Astrocyte (in vitro differentiated cells and primary cell): ENCODE results near the gene PNPLA7. TPM values are rescaled to one million over a fixed set of nuclear protein-coding genes. Genes with fewer than 3 reads are reported as not detected.
"Not testable (repeated sequence)": the region's sequence is repeated elsewhere in the genome, so short reads cannot be mapped to it uniquely, and the experiment has no call there.

Experiments used
- DNase-seq: peaks from one replicate; pipeline ENCODE4 v3.0.0-alpha.2; 2010; ENCODE audit warnings: low read depth
- FAIRE-seq: peaks from 2 replicates; lab custom pipeline; 2011; peaks lifted over from hg19 to GRCh38; lab: Jason Lieb, UNC
- H2AFZ ChIP-seq: 2 replicates; pipeline ENCODE4 v1.6.0; 2012; ENCODE audit warnings: low read depth, low read length, inconsistent platforms
- H3K27ac ChIP-seq: 2 replicates; pipeline ENCODE4 v1.5.1; 2011; ENCODE audit warnings: low read depth, low read length, inconsistent platforms
- H3K27me3 ChIP-seq: 2 replicates; pipeline ENCODE4 v1.6.0; 2011; ENCODE audit warnings: low read length, inconsistent platforms; ENCODE audit not compliant: insufficient read depth
- H3K36me3 ChIP-seq: 2 replicates; pipeline ENCODE4 v1.5.1; 2011; ENCODE audit warnings: low read length, inconsistent platforms; ENCODE audit not compliant: insufficient read depth
- H3K4me1 ChIP-seq: 2 replicates; pipeline ENCODE4 v1.5.1; 2011; ENCODE audit warnings: low read length, inconsistent platforms; ENCODE audit not compliant: insufficient read depth
- H3K4me2 ChIP-seq: 2 replicates; pipeline ENCODE4 v1.6.0; 2012; ENCODE audit warnings: low read length, inconsistent platforms
- H3K4me3 ChIP-seq: 2 replicates; pipeline ENCODE4 v1.5.1; 2011; ENCODE audit warnings: low read depth, mild to moderate bottlenecking, low read length, inconsistent platforms; ENCODE audit not compliant: insufficient read depth
- H3K79me2 ChIP-seq: 2 replicates; pipeline ENCODE4 v1.6.0; 2012; ENCODE audit warnings: mild to moderate bottlenecking, low read length, inconsistent platforms; ENCODE audit not compliant: insufficient read depth
- H3K9ac ChIP-seq: 2 replicates; pipeline ENCODE4 v1.6.0; 2012; ENCODE audit warnings: mild to moderate bottlenecking, low read length, inconsistent platforms
- H3K9me3 ChIP-seq: 2 replicates; pipeline ENCODE4 v1.5.1; 2012; ENCODE audit warnings: low read depth, mild to moderate bottlenecking, low read length, inconsistent platforms; ENCODE audit not compliant: insufficient read depth
- H4K20me1 ChIP-seq: 2 replicates; pipeline ENCODE4 v1.6.0; 2012; ENCODE audit warnings: low read length, inconsistent platforms; ENCODE audit not compliant: insufficient read depth
- H3K27ac Mint-ChIP-seq: one replicate; pipeline ENCODE4 v1.8.0; 2021; ENCODE audit warnings: mild to moderate bottlenecking, mixed read lengths; ENCODE audit not compliant: unreplicated experiment
- H3K27me3 Mint-ChIP-seq: one replicate; pipeline ENCODE4 v1.8.0; 2021; ENCODE audit warnings: low read depth, mixed read lengths; ENCODE audit not compliant: unreplicated experiment
- H3K36me3 Mint-ChIP-seq: one replicate; pipeline ENCODE4 v1.8.0; 2021; ENCODE audit warnings: low read depth, mixed read lengths; ENCODE audit not compliant: unreplicated experiment
- H3K4me1 Mint-ChIP-seq: one replicate; pipeline ENCODE4 v1.8.0; 2021; ENCODE audit warnings: low read depth, mixed read lengths; ENCODE audit not compliant: unreplicated experiment
- H3K4me3 Mint-ChIP-seq: one replicate; pipeline ENCODE4 v1.8.0; 2021; ENCODE audit warnings: mild to moderate bottlenecking, moderate library complexity, mixed read lengths; ENCODE audit not compliant: unreplicated experiment
- H3K9me3 Mint-ChIP-seq: one replicate; pipeline ENCODE4 v1.8.0; 2021; ENCODE audit warnings: mild to moderate bottlenecking, mixed read lengths; ENCODE audit not compliant: unreplicated experiment
- microRNA-seq: library from miRNA; unstranded; fragments of <30 nt; microRNA quantifications from one replicate; pipeline ENCODE4 v1.2.0, GENCODE V29; 2020
- total RNA-seq: library from RNA; stranded (reverse); gene quantifications from 2 replicates; pipeline ENCODE4 v1.2.1, GENCODE V29; 2021

PNPLA7 gene
- total RNA-seq, 1 donor from 2014 or later: 2.6 TPM

DNA sequence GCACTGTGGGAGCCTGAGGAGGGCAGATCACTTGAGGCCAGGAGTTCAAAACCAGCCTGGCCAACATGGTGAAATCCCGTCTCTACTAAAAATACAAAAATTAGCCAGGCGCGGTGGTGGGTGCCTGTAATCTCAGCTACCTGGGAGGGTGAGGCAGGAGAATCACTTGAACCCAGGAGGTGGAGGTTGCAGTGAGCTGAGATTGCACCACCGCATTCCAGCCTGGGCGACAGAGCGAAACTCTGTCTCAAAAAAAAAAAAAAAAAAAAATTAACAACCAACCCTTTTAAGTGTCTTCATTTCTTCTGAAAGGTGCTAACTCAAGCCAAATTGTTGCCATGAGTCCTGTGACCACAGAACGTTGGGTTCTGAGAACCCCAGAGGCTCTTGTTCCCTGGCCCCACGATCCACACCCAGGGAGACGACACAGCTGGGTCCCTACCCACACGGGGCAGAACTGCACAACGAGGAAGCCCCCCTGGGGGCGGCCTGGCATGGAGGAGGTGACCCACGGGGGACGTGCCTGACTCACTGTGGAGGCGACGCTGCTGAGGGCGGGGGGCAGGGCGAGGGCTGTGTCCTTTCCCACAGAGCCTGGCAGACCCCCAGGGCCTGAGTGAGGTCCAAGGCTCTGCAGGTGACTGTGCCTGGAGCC is 139.8 kb downstream of the PNPLA7 start:
- not testable (repeated sequence) for H3K27ac Mint-ChIP-seq, H2AFZ ChIP-seq, H3K4me3 Mint-ChIP-seq, H3K27ac ChIP-seq, FAIRE-seq, H3K4me3 ChIP-seq, H3K27me3 Mint-ChIP-seq, H3K79me2 ChIP-seq, H3K9me3 Mint-ChIP-seq, DNase-seq, H3K36me3 ChIP-seq, H3K36me3 Mint-ChIP-seq, H3K9me3 ChIP-seq, H3K9ac ChIP-seq, H3K27me3 ChIP-seq
- Histone ChIP-seq H3K4me1 (peaks cover 32% of the 10 kb centered on the region), H4K20me1 (peaks cover 20% of the 10 kb centered on the region), H3K4me2 (peak overlapping the region; percentile 76)
- peaks cover 12% of the 10 kb centered on the region for H3K4me1 Mint-ChIP-seq

Small RNA genes within 50 kb of the gene (microRNA-seq; reads per million reads assigned to microRNA genes)
- 11.8 reads per million, percentile 39 among the genes with 10 or more reads in this experiment for gene MIR7114

Other genes starting within 250 kb of the PNPLA7 start
- gene NRARP, start 248.1 kb downstream of the PNPLA7 start, total RNA-seq: 6.9 and 7.3 TPM in 2 replicates
- 8.5 and 9.4 TPM in 2 replicates for gene EXD3, start 127.2 kb downstream of the PNPLA7 start, total RNA-seq
- 0.50 and 0.84 TPM in 2 replicates for gene NOXA1, start 127.0 kb downstream of the PNPLA7 start, total RNA-seq
- 0.11 TPM in 1 of 2 replicates, not detected in the other for gene ENTPD8, start 109.0 kb downstream of the PNPLA7 start, total RNA-seq
- gene NSMF, start 91.1 kb downstream of the PNPLA7 start, total RNA-seq: 48.8 and 50.5 TPM in 2 replicates
- gene MRPL41, start 1.5 kb upstream of the PNPLA7 start, total RNA-seq: 58.6 and 62.9 TPM in 2 replicates
- gene DPH7, start 28.5 kb upstream of the PNPLA7 start, total RNA-seq: 34.4 and 35.4 TPM in 2 replicates
- gene ZMYND19, start 40.1 kb upstream of the PNPLA7 start, total RNA-seq: 31.1 and 34.0 TPM in 2 replicates
- 13.9 and 14.2 TPM in 2 replicates for gene ARRDC1, start 55.3 kb upstream of the PNPLA7 start, total RNA-seq
- gene EHMT1, start 68.6 kb upstream of the PNPLA7 start, total RNA-seq: 56.4 and 64.5 TPM in 2 replicates